Fibroblast of the aortic adventitia (primary cell): Measurements from ENCODE around the gene GALNT6. TPM values are rescaled to one million over a fixed set of nuclear protein-coding genes. Genes with fewer than 3 reads are reported as not detected.
"Not testable (repeated sequence)": the region's sequence is repeated elsewhere in the genome, so short reads cannot be mapped to it uniquely, and the experiment has no call there.

Experiments used
- DNase-seq: peaks from one replicate; pipeline ENCODE4 v3.0.0-alpha.2; 2010; ENCODE audit warnings: low read depth
- H3K4me3 ChIP-seq: 2 replicates; pipeline ENCODE4 v1.5.1; 2011; ENCODE audit warnings: low read depth, mild to moderate bottlenecking, control low read depth, low read length, moderate library complexity
- total RNA-seq: library from RNA; depleted of rRNA; stranded (reverse); fragments of >200 nt; gene quantifications from 2 replicates; pipeline ENCODE4 v1.2.3, GENCODE V29; 2012; ENCODE audit warnings: low replicate concordance
- TF ChIP-seq, protein P1 (sequence below): IDR thresholded peaks from 2 replicates; pipeline ENCODE4 v1.5.1; 2011; ENCODE audit warnings: mild to moderate bottlenecking, low read length, control low read depth, inconsistent platforms; ENCODE audit not compliant: insufficient read depth

Gene GALNT6
- total RNA-seq, 1 donor, result 22.1 TPM

- DNase-seq, result no peak
- H3K4me3 ChIP-seq, result no peak overlapping the region
- TF ChIP-seq, protein P1, sequence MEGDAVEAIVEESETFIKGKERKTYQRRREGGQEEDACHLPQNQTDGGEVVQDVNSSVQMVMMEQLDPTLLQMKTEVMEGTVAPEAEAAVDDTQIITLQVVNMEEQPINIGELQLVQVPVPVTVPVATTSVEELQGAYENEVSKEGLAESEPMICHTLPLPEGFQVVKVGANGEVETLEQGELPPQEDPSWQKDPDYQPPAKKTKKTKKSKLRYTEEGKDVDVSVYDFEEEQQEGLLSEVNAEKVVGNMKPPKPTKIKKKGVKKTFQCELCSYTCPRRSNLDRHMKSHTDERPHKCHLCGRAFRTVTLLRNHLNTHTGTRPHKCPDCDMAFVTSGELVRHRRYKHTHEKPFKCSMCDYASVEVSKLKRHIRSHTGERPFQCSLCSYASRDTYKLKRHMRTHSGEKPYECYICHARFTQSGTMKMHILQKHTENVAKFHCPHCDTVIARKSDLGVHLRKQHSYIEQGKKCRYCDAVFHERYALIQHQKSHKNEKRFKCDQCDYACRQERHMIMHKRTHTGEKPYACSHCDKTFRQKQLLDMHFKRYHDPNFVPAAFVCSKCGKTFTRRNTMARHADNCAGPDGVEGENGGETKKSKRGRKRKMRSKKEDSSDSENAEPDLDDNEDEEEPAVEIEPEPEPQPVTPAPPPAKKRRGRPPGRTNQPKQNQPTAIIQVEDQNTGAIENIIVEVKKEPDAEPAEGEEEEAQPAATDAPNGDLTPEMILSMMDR, result no peak
Measured at GRCh38 chr12:51322452-51322851, 68.8 kb downstream of the GALNT6 start.

DNA sequence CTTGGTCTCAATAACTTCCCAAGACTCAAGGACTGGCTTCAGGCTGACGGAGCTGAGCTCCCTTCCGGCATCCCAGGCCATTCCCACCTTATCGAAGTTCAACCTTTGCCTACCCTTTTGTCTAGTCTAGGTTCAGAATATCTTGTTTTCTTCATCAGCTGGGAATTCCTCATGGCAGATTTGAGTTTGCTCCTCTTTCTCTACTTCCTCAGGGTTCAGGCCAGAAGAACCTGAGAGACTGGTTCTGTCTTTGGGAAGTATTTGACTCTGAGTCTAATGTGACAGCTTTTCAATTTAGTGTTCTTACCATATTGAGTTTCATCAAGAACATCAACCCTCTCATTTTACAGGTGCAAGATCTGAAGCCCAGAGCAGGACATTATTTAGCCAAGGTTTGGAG is 69.3 kb downstream of the GALNT6 start:
- no peak for DNase-seq
- TF ChIP-seq, protein P1, result no peak
- H3K4me3 ChIP-seq, result no peak overlapping the region

GRCh38 chr12:51320695-51321320 is 70.4 kb downstream of the GALNT6 start:
- peak; percentile 66 for DNase-seq
- no peak overlapping the region for H3K4me3 ChIP-seq

DNA sequence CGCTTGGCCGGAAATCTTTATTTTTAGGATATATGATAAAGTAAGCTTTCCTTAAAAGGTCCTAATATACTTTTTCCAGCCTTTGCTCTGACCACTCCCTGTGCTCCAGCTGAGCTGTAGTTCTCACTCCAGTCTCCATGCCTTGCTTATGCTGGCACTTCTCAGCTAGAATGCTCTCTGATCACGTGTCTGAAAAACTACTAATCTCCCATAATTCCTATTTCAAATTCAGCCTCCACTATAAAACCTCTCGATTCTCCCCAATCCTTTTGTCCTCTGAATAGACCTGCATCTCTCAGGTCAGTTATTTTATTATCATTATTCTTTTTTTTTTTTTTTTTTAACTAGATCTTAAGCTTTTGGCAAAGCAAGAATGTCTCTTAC is 70.9 kb downstream of the GALNT6 start:
- DNase-seq, result no peak
- TF ChIP-seq, protein P1, result no peak
- H3K4me3 ChIP-seq, result no peak overlapping the region

More at GRCh38 chr12:51320695-51321320, 70.4 kb downstream of the GALNT6 start:
- TF ChIP-seq, protein P1, result no peak

GRCh38 chr12:51318846-51319599 is 72.2 kb downstream of the GALNT6 start:
- no peak overlapping the region for H3K4me3 ChIP-seq
- TF ChIP-seq, protein P1, result no peak
- DNase-seq, result no peak

GRCh38 chr12:51318057-51318806 is 73.0 kb downstream of the GALNT6 start:
- H3K4me3 ChIP-seq, DNase-seq: not testable (repeated sequence)

DNA sequence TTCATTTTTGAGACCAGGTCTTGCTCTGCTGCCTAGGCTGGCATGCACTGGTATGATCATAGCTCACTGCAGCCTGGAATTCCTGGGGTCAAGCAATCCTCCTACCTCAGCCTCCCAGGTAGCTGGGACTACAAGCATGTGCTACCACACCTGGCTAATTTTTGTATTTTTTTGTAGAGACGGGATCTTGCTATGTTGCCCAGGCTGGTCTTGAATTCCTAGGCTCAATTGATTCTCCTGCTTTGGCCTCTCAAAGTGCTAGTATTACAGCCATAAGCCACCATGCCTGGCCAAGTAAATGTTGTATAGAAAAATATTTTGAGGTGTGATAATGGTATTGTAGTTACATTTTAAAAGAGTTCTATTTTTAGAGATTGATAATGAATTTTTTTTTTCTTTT is 79.8 kb downstream of the GALNT6 start:
- no peak overlapping the region for H3K4me3 ChIP-seq
- no peak for DNase-seq
- TF ChIP-seq, protein P1, result no peak
